Astrocyte of the spinal cord (primary cell): ENCODE measurements around the gene PSMD11.
"Not testable (repeated sequence)": the region's sequence is repeated elsewhere in the genome, so short reads cannot be mapped to it uniquely, and the experiment has no call there.

Source experiments
- DNase-seq: peaks from one replicate; pipeline ENCODE4 v3.0.0; 2011; ENCODE audit warnings: low read depth, low spot score
- H3K4me3 ChIP-seq: 2 replicates; pipeline ENCODE4 v1.5.1; 2011; ENCODE audit warnings: low read depth, mild to moderate bottlenecking, low read length, moderate library complexity
- CTCF ChIP-seq: IDR thresholded peaks from 2 replicates; pipeline ENCODE4 v1.5.1; 2012; ENCODE audit warnings: low read depth, mild to moderate bottlenecking, low read length, inconsistent platforms
- in situ Hi-C: cut with HindIII; loops from 2 replicates; pipeline ENCODE4 v1.10.0; 2017; ENCODE audit warnings: low sequenced_read_pairs

PSMD11 gene

GRCh38 chr17:32520737-32521404 lies 76.6 kb downstream of the PSMD11 start:
- no peak overlapping the region for H3K4me3 ChIP-seq
- no peak for DNase-seq
- in situ Hi-C loops: no loop called here
- no peak for TF ChIP-seq CTCF

GRCh38 chr17:32523017-32523680 lies 78.8 kb downstream of the PSMD11 start:
- no peak for DNase-seq
- H3K4me3 ChIP-seq: no peak overlapping the region
- no peak for TF ChIP-seq CTCF
- in situ Hi-C loops: no loop called here

- no peak for DNase-seq
- TF ChIP-seq CTCF: no peak
- H3K4me3 ChIP-seq: no peak overlapping the region
- in situ Hi-C loops: no loop called here
Measured at GRCh38 chr17:32523827-32524552, 79.7 kb downstream of the PSMD11 start.

GRCh38 chr17:32524553-32524880 lies 80.2 kb downstream of the PSMD11 start:
- H3K4me3 ChIP-seq, DNase-seq, in situ Hi-C loops: not testable (repeated sequence)

- no peak overlapping the region for H3K4me3 ChIP-seq
- in situ Hi-C loops: no loop called here
- peak; percentile 59 for DNase-seq
- TF ChIP-seq CTCF: no peak
Measured at GRCh38 chr17:32525122-32525521, 80.8 kb downstream of the PSMD11 start.

GRCh38 chr17:32527146-32527545 lies 82.8 kb downstream of the PSMD11 start:
- H3K4me3 ChIP-seq: no peak overlapping the region
- no peak for DNase-seq
- in situ Hi-C loops: no loop called here
- no peak for TF ChIP-seq CTCF

- in situ Hi-C loops: no loop called here
- DNase-seq: no peak
- no peak overlapping the region for H3K4me3 ChIP-seq
- no peak for TF ChIP-seq CTCF
Measured at GRCh38 chr17:32528825-32529224, 84.5 kb downstream of the PSMD11 start.
